ELR (cell line): ENCODE measurements around the gene IFNA10.
"Not testable (repeated sequence)": the region's sequence is repeated elsewhere in the genome, so short reads cannot be mapped to it uniquely, and the experiment has no call there.

Experiments used
- DNase-seq: peaks from one replicate; pipeline ENCODE4 v3.0.0-alpha.2; 2015; ENCODE audit warnings: low read depth

IFNA10 gene

GRCh38 chr9:21194867-21195776 is 11.8 kb downstream of the IFNA10 start:
- DNase-seq: peak; percentile 38

DNA sequence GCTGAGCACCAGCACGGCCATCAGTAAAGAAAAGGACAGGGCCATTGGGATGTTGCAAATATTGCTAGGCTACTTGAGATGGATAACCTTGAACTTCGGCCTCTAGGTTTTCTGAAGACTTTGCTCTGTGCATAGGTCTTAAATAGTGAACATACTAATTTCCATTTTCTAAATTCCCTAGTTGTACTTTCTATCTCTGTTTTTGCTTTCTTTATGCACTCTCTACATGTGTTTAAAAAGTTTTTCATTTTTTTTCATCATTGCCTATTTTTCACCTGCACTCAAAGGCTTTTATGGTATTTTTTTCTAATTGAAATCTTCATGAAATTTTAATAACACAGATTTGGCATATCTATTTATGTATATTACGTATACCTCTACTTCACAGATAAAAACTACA is 19.5 kb downstream of the IFNA10 start, which contains the start of gene IFNA4:
TSS of gene IFNA4 (minus strand) at position 101 of the 400 bp plus-strand sequence. CDS start at position 45, 56 bp downstream.
- not testable (repeated sequence) for DNase-seq

- peak; percentile 29 for DNase-seq
Observed at GRCh38 chr9:21182810-21183736, 23.9 kb downstream of the IFNA10 start.

GRCh38 chr9:21174671-21175070 is 32.3 kb downstream of the IFNA10 start:
- DNase-seq: peak; percentile 10

GRCh38 chr9:21172156-21172555 is 34.8 kb downstream of the IFNA10 start:
- no peak for DNase-seq

GRCh38 chr9:21171351-21171750 is 35.6 kb downstream of the IFNA10 start:
- DNase-seq: no peak

DNA sequence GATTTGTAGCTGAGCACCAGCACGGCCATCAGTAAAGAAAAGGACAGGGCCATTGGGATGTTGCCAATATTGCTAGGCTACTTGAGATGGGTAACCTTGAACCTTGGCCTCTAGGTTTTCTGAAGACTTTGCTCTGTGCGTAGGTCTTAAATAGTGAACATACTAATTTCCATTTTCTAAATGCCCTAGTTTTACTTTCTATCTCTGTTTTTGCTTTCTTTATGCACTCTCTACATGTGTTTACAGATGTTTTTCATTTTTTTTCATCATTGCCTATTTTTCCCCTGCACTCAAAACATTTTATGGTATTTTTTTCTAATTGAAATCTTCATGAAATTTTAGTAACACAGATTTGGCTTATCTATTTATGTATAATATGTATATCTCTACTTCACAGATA is 40.4 kb downstream of the IFNA10 start, which contains the start of gene IFNA21:
TSS of gene IFNA21 (minus strand) at position 101 of the 400 bp plus-strand sequence. CDS start at position 53, 48 bp downstream.
- DNase-seq: not testable (repeated sequence)

DNA sequence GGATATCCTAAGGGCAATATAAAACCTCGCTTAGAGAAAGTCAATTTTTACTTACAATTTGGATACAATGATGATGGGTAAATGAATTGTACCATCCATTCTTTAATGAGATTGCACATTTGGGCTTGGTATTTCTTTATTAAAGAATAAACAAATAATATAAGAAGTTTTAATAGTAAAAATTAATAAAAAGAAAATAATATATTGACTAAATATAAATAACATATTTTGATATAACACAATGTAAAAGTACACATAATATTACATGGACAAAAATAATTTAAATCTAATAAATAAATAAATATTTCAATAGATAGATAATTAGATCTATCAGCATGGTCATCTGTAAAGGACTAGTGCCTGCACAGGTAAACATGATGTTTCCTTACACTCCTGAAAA is 41.4 kb downstream of the IFNA10 start:
- DNase-seq: no peak

DNA sequence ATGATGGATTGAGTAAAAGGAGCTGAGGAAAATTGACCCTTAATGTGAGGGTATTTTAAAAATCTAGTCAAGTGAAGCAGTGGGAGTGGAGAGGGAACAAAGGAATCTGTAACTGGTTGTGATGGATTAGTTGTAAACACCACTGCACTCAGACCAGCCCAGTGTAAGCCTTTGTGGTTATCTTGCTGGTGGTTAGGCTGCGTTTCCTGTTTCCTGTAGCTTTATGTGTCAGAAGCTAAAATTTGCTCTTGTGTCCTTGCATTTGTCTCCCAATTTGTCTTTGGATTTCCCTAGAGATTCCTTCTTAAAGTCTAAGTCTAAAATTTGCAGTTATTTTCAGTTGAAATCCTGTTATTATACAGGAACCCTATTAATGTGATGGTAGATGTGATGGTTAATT is 46.8 kb downstream of the IFNA10 start:
- peak; percentile 50 for DNase-seq
